Stimulated activated CD4-positive, alpha-beta T cell treated with anti-CD3 and anti-CD28 coated beads, Interleukin-1b, Interleukin-23, amount 100 ng/mL, for 24 hours (primary cell): ENCODE data around the gene EEF1A2.

Source experiments
- DNase-seq, 4 experiments: peaks; one replicate each; pipeline ENCODE4 v3.0.0-alpha.2; 2020; ENCODE audit warnings: low read depth in 4 of 4, low spot score in 1 of 4

Gene EEF1A2

DNA sequence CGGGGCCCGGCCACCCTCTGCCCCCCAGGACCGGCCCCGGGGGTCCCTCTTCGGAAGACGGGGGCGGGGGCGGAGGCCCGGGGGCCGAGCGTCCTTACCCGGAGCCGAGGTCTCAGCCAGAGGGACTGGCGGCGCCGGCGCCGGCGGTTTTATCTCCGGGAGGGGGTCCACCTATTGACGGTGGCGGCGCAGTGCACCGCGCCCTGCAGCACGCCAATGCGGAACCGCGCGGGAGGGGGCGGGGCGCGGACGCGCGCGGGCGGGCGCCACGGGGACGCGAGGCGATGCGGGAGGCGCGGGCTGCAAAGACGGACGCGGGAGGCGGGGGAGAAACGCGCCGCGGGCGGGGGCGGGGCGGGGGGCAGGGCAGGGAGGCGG lies at the start of gene EEF1A2:
EEF1A2 (minus strand) TSS at position 124 of the 378 bp plus-strand sequence. CDS start 1,320 bp downstream, outside the sequence.
- no peak for DNase-seq

GRCh38 chr20:63548542-63548941 lies 49.7 kb upstream of the EEF1A2 start:
- DNase-seq = no peak

DNA sequence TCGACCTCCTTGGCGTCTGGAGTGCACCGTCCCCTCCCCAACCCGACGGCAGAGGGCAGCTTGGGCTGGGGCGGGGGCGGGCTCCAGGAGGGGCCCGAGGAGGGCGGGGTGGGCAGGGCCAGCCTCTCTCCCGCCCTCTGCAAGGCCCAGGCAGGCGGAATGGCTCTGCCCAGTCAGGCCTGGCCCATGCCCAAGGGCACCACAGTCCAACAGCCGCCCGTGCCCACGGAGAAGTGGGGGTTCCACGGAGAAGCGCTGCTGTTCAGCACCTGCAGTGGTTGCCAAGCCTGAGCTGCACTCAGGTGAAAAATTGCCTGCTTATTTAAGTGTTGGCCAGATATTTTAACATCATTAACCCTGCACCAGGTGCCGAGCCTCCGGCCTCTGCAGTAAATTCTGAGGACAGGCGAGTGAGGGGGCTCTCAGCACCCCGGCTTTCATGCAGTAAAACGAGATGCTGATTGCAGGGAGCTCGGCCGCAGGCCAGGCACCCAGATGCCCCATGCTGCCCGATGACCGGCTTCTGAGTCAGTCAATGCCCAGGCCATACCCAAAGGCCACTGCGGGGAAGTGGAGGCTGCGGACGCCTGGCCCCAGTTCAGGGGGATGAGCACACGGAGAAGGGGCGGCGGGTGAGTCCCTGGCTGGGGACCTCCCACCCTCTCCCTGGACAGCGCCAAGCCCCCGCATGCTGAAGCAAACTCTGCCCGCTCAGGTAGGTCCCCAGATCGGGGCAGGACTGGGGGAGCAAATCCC lies 49.0 kb upstream of the EEF1A2 start, which contains the start of gene SRMS:
SRMS (minus strand) TSS at position 25 of the 756 bp plus-strand sequence. CDS start 286 bp downstream, outside the sequence.
- DNase-seq = no peak

- DNase-seq = no peak
Measured at GRCh38 chr20:63546956-63547724, 48.3 kb upstream of the EEF1A2 start.

GRCh38 chr20:63546256-63546955 lies 47.5 kb upstream of the EEF1A2 start:
- DNase-seq = no peak

- no peak for DNase-seq
Measured at GRCh38 chr20:63545814-63546213, 46.9 kb upstream of the EEF1A2 start.

DNA sequence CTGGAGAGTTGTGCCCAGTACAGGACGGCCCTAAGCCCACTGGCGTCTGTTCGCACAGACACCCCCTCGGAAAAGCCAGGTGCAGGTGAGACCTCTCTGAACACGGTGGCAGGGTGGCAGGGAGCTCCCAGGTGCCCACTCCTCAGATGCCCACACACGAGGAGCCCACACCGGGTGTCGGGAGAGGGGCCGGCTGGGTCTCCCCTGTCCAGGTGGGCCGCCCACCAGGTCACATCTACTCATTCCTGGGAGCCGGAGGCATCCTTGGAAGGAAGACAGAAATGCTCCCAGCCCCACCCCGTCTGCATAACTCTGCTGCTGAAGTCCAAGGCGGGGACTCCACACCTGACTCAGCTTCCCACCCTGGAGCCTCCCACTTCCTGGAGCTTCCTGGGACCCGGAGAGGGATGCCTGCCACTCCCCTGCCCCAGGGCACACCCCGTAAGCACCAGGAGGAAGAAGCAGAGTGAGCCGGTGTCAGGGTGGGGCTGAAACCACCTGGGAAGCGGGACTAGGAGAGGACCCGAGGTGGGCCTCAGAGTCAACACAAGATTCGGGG lies 46.2 kb upstream of the EEF1A2 start:
- DNase-seq = no peak

DNA sequence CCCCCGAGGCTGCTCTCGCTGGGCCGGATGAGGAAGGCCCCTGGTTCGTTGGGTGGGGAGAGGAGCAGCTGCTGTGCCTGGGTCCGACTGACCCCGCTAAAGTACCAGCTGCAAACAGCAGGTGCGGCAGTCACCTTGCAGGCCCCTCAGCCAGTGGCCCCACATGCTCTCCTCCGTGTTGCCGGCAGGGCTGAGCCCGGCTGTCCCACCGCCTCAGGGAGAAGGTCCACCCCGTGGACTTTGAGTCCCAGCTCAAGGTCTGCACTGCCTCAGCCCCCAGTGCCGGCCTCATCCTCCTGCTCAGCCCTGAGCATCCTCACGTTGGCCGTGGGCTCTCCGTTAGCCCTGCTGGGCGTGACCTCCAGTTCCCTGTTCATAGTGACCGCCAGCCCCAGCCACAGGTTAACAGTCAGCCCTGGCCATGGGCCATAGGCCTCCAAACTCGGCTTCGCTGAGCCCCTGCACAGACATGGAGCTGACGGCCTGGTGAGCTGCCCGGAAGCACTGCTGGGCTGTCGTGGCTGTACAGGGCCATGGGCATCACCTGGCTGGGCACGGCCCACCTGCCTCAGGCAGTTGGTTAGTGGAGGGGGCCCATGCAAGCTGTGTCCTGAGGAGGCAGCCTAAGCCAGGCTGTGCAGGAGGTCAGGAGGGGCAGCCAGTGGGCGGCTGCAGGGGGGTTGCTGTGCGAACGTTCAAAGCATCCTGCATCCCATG lies 45.5 kb upstream of the EEF1A2 start:
- DNase-seq = no peak

DNA sequence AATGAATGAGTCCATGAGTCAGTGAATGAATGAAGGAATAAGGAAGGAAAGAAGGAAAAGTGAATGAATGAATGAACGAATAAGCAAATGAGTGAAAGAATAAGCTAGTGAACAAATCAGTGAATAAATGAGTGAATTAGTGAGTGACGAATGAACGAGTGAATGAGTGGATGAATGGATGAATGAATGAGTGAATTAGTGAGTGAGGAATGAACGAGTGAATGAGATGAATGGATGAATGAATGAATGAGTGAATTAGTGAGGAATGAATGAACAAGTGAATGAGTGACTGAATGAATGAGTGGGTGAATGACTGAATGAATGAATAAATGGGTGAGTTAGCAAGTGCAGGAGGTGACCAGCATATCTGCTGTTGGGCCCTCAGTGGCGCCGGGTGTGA lies 44.9 kb upstream of the EEF1A2 start:
- no peak for DNase-seq

DNA sequence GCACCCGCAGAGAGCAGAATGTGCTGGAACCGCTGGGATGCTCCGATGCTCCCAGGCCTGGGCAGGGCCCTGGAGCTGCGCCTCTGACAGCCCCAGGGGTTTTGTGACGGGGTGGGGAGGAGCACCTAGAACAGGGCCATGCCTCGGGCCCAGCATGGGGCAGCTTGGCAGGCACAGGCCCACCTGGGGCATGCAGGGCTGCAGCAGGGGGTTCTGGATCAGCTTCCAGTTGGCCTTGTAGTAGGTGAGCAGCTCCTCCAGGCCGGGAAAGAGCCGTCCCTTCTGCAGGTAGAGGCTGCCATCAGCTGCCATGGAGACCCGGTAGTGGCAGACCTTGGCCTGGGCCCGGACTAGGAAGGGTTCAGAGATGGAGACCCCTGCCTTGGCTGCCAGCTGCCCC lies 44.2 kb upstream of the EEF1A2 start:
- DNase-seq = no peak

DNA sequence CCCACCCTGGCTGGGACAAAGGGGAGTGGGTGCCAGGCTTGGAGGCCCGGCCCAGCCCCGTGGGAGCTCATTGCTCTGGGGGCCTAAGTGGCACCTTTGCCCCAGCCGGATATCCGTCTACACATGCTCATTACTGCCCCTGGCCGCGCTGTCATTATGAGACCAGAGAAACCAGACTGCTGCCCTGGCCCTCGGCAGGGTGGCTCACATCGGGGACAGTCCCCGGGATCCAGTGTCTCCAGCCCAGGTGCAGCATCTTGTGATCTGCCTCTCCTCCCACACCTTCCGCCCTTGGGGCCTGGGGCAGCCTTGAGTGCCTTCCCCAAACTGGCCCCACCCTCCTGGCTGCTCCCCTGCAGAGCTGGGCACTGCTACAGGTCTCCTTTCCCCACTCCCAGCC lies 43.8 kb upstream of the EEF1A2 start:
- no peak for DNase-seq

DNA sequence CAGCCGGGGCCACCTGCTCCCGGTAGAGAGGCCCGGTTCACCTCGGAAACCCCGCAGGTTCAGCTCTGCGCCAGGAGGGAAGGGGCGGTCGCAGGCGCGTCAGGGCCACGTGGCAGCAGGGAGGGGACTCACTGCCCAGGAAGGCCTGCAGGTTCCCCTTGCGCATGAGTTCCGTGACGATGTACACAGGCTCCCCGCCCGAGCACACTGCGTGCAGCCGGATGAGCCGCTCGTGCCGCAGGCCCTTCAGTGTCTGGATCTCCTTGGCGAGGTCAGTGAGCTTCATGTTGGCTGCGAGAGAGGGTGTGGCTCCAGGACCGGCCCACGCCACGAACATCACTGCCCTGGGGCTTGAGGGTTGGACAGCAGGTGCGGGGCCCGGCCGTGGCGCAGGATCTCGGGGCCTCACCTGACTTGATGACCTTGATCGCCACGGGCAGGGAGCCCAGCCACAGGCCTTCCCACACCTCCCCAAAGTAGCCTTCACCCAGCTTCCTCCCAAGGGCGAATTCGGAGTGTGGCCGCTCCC lies 43.2 kb upstream of the EEF1A2 start:
- no peak for DNase-seq

- no peak for DNase-seq
Measured at GRCh38 chr20:63541371-63541770, 42.5 kb upstream of the EEF1A2 start.

- no peak for DNase-seq
Measured at GRCh38 chr20:63540417-63541186, 41.7 kb upstream of the EEF1A2 start.

DNA sequence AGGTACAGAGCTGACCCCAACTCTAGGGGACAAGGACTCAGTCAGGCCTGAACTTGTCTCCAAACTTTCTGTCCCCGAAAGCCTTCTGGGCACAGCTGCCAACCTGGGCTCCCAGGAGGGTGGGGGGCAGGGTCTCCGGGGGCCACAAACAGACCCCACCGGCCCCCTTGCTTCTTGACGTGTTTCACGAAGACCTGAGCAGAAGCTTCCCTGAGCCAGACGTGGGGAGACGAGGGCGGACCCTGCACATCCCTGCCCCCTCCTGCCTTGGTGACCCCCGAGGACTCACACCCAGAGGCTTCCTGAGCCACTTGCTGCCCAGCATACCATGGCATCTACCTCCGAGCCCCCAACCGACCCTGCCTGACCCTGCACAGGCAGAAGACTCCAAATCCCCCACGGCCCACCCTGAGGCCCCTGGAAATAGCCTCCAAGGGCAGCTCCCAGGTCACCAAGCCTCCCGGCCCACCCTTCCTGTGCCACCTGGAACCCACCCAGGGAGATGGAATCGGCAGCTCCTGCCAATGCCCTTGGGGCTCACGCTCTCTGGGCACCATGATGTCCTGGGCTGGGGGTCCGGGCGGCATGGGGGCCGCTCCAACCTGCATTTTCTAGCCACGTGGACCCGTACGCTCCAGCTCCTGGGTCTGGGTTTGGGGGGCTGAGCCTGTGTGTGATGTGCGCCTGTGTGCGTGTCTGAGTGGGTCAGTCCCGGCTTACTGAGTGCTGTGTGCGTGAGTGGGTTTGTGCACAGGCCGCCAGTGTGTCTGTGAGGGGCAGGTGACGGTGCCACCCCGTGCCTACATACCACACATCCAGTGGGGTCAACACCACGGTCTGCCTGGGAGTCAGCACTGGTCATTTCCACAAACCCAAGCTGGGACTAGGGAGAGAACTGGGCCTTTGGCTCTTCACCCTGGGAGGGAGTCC lies 40.8 kb upstream of the EEF1A2 start:
- no peak for DNase-seq

GRCh38 chr20:63539092-63539430 lies 40.2 kb upstream of the EEF1A2 start:
- no peak for DNase-seq

DNA sequence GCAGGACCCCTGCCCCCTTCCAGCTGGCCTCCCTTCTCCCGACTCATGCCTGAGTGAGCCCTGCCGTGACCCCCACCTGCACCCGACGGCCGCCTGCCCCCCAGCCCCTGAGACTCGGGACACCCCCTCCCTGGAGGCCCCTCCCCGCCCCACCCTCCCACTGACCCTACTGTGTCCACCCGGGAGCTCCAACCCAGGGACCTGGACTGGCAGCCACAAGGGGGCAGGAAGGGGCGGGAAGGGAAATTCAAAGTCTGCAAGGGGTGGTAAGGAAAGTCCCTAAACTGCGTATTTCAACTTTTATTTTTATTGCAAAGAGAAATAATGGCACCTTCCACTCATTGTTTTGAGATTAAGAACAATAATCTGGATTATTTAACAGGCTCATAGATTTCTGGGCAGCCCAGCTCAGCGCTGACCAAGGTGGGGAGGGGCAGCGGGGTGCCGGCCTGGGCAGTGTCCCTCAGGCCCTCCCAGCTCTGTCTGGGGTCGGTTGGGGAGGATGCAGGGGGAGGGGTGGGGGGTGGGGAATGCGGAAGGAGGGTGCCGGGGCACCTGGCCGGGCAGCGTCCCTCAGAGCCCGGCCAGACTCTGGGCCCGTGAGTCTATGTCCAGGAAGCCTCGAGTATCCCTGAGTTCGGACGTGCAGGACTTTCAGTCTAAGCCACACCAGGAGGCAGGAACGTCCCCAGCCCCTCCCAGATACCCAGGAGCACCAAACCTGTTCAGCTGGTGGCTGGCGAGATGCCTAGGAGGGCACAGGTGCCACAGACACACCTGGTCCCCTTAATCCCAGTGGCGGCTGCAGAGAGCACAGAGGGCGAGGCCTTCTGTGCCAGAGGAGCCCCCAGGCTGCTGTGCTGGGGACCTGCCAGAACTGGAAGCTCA lies 39.6 kb upstream of the EEF1A2 start:
- DNase-seq = no peak
